AG04450 (cell line): ENCODE measurements around the gene NOL3. TPM values are rescaled to one million over a fixed set of nuclear protein-coding genes. Genes with fewer than 3 reads are reported as not detected.
A peak's percentile ranks its signal among the peaks of the same experiment; 100 is the strongest.

ENCODE experiments used
- CTCF ChIA-PET: fragments of 300-600, 350-600 bp; formaldehyde crosslinking; extraction: SDS; loops from one replicate; lab custom pipeline; 2022; ENCODE audit warnings: antibody characterized with exemption, inconsistent platforms; lab: Charles Lee
- POLR2A ChIA-PET: fragments of 350-600 bp; formaldehyde crosslinking; extraction: SDS; loops from one replicate; lab custom pipeline; 2021; ENCODE audit warnings: antibody characterized with exemption, inconsistent platforms; lab: Yijun Ruan, JAX
- DNase-seq: peaks from one replicate; pipeline ENCODE4 v3.0.0-alpha.2; 2011; ENCODE audit warnings: low read depth, low spot score
- H3K27ac ChIP-seq: one replicate; pipeline ENCODE4 v1.5.1; 2012; ENCODE audit warnings: low read depth, low read length, control low read depth
- H3K27me3 ChIP-seq: one replicate; pipeline ENCODE4 v1.6.0; 2012; ENCODE audit warnings: low read length; ENCODE audit not compliant: control insufficient read depth, insufficient read depth
- H3K4me3 ChIP-seq: 2 replicates; pipeline ENCODE4 v1.5.1; 2011; ENCODE audit warnings: mild to moderate bottlenecking, low read depth, low read length, control low read depth
- H3K9me3 ChIP-seq: 2 replicates; pipeline ENCODE4 v1.5.1; 2012; ENCODE audit warnings: low read length; ENCODE audit not compliant: control insufficient read depth, insufficient read depth
- CTCF ChIP-seq: IDR thresholded peaks from 2 replicates; pipeline ENCODE4 v1.5.1; 2011; ENCODE audit warnings: low read depth, low read length, control low read depth, inconsistent platforms
- polyA plus RNA-seq: library from polyadenylated mRNA; depleted of rRNA; stranded (reverse); fragments of >200 nt; gene quantifications from 2 replicates; pipeline ENCODE4 v1.2.3, GENCODE V29; 2011

The NOL3 gene
- polyA plus RNA-seq, 1 experiment: 8.2 TPM

DNA sequence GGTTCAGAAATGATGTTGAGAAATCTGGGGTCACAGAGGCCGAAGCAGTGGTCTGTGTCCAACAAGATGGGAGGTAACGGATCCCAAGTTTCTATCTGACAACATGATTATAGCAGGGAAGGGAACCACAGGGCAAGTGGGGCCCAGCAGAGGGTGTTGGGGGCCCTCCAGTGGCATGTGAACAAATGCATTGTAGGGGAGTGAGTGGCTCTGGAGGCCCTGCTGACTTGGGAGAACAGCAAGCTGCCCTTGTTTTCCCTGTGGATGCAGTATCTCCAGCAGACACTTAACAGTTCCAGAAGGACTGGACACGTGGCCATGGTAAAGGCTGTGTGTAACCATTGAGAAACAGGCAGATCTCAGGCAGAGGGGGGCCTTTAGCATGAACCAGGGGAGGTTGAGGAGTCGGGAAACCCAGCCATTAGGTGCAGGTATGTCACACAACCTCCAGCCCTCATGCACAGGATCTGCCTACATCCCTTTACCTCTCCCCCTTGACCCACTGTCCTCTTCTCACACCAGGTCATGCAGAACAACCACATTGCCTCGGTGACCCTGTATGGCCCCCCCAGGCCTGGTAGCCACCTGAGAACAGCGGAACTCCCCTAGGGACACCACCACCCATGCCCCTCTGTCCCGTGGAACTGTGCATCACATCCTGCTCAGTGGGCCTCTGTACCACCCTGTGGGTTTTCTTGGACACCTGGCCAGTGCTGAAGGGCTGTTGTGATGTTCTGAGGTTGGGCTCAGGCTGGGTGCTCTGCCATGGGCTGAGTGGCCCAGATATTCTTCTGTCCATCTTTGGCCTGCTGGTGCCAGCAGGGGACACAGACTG, 23.6 kb upstream of the NOL3 start:
- Histone ChIP-seq H3K4me3 (no peak overlapping the region), H3K9me3 (peaks cover 6% of the 10 kb centered on the region), H3K27me3 (no peaks in the 10 kb centered on the region), H3K27ac (peak overlapping the region; percentile 11)
- POLR2A ChIA-PET: no interaction called here
- DNase-seq: no peak
- CTCF ChIA-PET: interaction anchor here (1.8 kb wide), 1 partner anchor 8 kb away, joined by 4 read pairs; no protein-coding TSS in a partner anchor
- 0 out of 2 replicates have a peak, but pooled peaks have one; percentile 3 for TF ChIP-seq CTCF

GRCh38 chr16:67147437-67148140, 22.7 kb upstream of the NOL3 start:
- POLR2A ChIA-PET: no interaction called here
- no peak for TF ChIP-seq CTCF
- H3K9me3 ChIP-seq: peaks cover 6% of the 10 kb centered on the region
- no peak for DNase-seq
- H3K4me3 ChIP-seq: no peak overlapping the region
- H3K27me3 ChIP-seq: no peaks in the 10 kb centered on the region
- CTCF ChIA-PET: no interaction called here
- no peak overlapping the region for H3K27ac ChIP-seq

GRCh38 chr16:67148221-67148620, 22.1 kb upstream of the NOL3 start:
- TF ChIP-seq CTCF: no peak
- Histone ChIP-seq H3K27me3 (no peaks in the 10 kb centered on the region), H3K4me3 (no peak overlapping the region), H3K27ac (no peak overlapping the region), H3K9me3 (peaks cover 6% of the 10 kb centered on the region)
- no peak for DNase-seq
- POLR2A ChIA-PET: no interaction called here
- CTCF ChIA-PET: no interaction called here

GRCh38 chr16:67148656-67149275, 21.6 kb upstream of the NOL3 start:
- Histone ChIP-seq H3K27me3 (no peaks in the 10 kb centered on the region), H3K9me3 (peaks cover 6% of the 10 kb centered on the region), H3K27ac (no peak overlapping the region), H3K4me3 (no peak overlapping the region)
- no peak for TF ChIP-seq CTCF
- no peak for DNase-seq
- ChIA-PET CTCF (interaction anchor here (0.6 kb wide), 1 partner anchor 24 kb away, joined by 5 read pairs; no protein-coding TSS in a partner anchor), POLR2A (interaction anchor here (0.8 kb wide), 1 partner anchor 15 kb away, joined by 3 read pairs; no protein-coding TSS in a partner anchor)
